GM18511 (cell line): ENCODE measurements around the gene MED29.
A peak's percentile ranks its signal among the peaks of the same experiment; 100 is the strongest.

Source experiments
- ATAC-seq: cut with Tn5 transposase; IDR thresholded peaks from one replicate; pipeline ENCODE4 v1.9.1; 2021; ENCODE audit warnings: mild to moderate bottlenecking, moderate library complexity; ENCODE audit not compliant: unreplicated experiment

The MED29 gene

GRCh38 chr19:39410017-39410830 lies 19.0 kb downstream of the MED29 start:
- ATAC-seq = no peak

GRCh38 chr19:39410831-39411080 lies 19.6 kb downstream of the MED29 start:
- ATAC-seq = no peak

DNA sequence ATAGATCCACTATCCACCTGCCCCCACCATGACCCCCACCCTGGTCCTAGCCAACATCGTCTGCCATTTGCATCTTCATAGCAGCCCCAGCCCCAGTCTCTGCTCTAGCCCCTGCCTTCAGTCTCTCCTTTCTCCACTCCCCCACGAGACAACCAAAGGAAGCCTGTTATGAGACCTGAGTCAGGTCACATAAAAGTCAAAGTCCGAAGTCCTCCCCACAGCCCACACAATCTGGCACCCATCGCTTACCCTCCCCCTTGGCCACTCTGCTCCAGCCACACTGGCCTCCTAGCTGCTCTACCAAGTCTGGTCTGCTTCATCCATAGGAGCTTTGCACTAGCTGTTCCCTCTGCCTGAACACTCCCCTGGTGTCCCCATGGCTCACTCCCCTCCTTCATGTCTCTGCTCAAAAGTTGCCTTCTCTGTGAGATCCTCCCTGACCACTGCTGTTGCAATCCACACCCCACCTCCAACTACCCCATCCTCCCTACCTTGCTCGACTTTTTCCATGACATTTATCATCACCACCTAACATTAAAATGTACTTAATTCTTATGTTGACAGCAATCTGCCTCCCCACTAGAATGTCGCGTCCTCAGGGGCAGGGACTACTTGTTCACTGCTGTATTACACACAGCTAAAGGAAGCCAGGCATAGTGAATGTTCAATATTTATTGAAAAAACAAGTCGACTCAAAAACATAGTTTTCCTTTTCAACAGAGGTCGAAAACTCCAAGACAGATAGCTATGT lies 20.1 kb downstream of the MED29 start:
- ATAC-seq = no peak

DNA sequence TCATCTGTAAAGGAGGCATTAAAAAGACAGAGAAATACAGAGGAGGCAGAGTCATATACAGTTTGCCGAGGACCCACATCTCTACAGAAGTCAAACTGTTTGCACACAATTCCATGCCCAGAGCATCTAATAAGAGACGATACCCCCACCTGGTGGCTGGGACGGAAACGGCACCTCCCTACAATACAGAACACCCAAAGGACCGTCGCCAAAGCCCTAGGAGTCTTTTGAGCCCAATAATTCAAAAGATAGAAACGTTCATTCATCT lies 20.6 kb downstream of the MED29 start:
- peak; percentile 25 for ATAC-seq

DNA sequence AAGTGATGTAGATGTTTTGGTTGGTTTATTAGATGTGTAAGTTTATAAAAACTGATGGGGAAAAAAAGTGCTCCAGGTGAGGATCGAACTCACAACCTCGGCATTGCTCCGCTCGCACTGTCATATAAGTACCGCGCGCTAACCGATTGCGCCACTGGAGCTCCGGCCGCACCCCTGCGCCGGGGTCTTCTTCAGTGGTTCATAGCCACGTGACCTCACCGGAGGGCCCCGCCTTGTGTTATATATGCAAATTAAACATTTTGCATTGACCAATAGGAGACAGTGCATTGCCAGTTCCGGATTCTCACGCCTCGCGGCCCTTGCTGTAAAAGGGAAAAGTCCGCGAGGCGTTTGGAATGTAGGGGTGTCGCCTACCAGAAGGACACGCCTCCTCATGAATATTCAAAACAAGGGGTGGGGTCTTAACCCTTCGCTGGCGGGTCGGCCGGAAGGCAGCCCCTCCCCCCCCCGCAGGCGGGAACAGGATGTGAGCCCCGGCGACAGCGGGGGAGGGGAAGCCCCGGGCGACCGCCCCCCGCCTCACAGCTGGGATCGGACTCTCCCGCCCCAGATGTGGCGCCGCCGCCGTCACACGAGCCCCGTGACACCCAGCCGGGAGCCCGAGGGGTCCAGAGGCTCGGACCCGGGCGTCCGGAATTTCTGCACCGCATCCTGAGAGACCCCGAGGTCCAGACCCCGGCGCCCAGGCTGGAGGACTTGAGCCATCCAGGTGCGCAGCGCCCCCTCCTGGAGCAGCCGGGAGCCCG lies 21.1 kb downstream of the MED29 start, which contains the start of gene PLEKHG2:
TSS of gene PLEKHG2 (plus strand) at position 570 of the 767 bp plus-strand sequence. CDS start 1,418 bp downstream, outside the sequence.
- peak; percentile 62 for ATAC-seq

DNA sequence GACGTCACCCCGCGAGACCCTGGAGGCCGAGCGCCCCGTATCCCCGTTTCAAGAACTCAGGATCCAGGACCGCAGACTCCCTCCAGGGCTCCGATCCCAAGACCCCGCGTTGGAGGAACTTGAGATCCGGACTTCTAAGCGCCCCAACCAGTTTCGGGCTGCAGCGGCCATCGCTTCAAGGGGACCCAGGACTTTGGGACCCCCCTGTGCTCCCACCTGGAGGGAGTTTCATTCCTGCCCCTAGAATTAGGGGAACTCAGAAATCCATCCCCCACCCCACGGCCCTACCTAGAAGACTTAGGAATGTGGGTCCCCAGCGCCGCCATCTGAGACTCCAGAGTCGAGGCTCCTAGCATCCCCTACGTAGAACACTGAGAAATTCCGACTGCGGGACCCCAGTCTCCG lies 21.7 kb downstream of the MED29 start:
- ATAC-seq = no peak

DNA sequence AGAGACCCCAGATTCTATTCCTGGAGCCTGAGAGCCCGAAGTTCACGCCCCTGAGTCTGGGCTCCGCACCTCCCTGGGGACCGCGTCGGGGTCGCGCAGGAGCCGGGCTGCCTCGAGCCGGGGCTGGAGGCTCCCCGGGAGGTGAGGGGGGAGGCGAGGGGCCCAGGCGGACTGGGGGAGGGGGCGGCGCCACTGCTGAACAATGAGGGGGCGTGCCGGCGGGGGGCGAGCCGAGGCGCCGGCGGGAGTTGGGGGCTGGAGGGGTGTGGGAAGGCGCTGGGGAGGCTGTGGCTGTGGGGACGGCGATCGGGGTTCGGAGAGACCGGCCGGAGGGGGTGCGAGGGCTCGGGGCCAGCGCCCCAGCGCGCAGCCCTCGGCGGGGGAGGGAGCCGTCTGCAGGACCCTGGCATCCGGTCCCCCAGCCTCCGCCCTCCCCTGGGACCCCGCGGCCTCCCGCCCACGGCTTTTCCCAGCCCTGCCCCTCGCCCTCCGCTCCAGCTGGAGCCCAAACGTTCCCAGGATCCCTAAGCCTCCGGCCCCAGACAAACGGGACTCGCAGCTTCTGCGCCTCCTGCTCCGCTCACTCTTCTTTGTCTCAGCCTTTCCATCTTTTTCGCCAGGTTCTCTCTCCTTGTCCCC lies 22.2 kb downstream of the MED29 start:
- no peak for ATAC-seq

DNA sequence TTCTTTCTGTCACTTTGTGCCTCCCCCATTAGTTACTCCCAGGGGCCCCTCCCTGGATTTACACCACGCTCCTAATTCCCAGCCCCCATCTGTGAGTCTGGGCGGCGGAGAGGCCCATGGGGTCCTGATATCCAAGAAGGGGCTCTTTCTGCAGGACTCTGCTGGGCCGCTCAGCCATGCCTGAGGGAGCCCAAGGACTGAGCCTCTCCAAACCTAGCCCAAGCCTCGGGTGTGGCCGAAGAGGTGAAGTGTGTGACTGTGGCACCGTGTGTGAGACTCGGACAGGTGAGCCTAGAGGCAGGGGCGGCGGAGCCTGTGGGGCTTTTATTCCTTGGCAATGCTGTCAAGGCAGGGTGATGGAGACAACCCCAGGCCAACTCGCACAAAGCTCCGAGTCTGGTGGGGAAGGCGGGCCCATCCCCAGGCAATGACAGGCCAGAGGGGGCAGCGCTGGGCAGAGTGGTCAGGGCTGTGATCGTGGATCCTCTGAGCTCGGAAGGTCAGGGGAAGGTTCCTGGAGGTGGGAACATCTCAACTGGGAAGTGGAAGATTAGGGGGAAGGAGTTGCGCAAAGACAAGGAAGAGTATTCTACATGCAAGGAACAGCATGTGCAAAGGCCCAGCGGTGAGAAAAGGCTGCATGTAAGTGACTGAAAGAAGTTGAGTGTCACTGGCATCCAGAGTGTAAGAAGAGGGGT lies 22.9 kb downstream of the MED29 start:
- no peak for ATAC-seq

- no peak for ATAC-seq
Measured at GRCh38 chr19:39415111-39416046, 24.2 kb downstream of the MED29 start.

DNA sequence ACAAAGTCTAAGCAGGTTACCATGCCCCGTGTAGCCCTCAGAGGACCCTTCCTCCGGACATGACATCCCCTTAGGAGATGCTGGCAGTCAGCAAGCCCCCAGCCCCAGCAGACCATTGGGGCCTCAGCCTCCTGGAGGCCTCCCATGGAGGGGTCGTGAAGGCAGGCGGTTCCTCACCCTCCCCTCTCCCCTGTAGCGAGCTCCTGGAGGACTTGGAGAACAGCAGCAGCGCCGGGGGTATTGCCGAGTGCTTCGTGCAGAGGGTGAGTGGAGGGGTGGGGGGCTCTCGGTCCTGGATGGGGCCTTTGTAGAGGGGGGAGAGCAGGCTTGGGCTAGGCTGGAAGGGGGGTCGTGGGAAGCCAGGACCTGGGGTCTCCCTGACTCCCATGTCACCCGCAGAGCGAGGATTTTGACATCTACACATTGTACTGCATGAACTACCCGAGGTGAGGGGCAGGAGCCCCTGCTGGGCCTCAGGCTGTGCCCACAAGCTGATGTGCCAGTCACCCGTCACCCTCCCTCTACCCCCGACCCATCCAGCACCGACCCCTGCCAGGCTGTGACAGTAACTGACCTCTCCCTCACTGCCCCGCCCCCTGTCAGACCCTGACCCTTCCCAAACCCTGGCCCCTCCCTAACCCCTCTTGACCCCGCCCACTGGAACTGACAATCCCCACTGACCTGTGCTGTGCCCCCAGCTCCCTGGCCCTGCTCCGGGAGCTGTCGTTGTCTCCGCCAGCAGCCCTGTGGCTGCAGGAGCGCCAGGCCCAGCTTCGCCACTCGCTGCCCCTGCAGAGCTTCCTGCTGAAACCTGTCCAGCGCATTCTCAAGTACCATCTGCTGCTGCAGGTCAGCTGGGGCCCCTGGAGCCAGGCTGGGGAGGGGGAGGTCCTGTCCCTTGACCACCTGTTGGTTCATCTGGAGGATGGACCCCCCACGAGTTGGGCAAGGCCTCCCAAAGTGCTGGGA lies 25.3 kb downstream of the MED29 start:
- no peak for ATAC-seq

GRCh38 chr19:39417463-39418181 lies 26.4 kb downstream of the MED29 start:
- no peak for ATAC-seq

GRCh38 chr19:39419003-39419402 lies 27.8 kb downstream of the MED29 start:
- ATAC-seq = no peak

DNA sequence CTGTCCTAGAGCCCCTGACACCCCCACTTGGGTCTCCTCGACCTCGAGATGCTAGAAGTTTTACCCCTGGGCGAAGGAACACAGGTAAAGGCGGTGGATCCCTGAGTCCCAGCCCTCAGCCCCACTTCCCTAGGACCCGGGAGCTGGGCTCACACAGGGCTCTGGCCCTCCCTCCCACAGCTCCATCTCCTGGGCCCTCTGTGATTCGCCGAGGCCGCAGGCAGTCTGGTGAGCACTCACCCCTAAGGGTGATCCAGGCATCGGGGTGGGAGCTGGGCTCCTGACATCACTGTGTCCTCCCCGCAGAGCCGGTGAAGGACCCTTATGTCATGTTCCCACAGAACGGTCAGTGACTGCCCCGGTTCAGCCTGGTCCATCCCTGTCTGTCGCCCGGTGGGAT lies 29.6 kb downstream of the MED29 start:
- ATAC-seq = no peak

GRCh38 chr19:39422020-39422419 lies 30.8 kb downstream of the MED29 start:
- no peak for ATAC-seq

- ATAC-seq = no peak
Measured at GRCh38 chr19:39423258-39424086, 32.3 kb downstream of the MED29 start.

GRCh38 chr19:39424934-39425333 lies 33.8 kb downstream of the MED29 start:
- no peak for ATAC-seq

- no peak for ATAC-seq
Measured at GRCh38 chr19:39425744-39426143, 34.6 kb downstream of the MED29 start.
